IPS-18c (cell line): ENCODE results near the gene PLSCR3.

Source experiments
- H3K4me3 ChIP-seq: 2 replicates; pipeline ENCODE4 v1.7.0; 2013; ENCODE audit warnings: low read depth, mild to moderate bottlenecking, low read length, moderate library complexity; ENCODE audit not compliant: insufficient read depth
- H3K9me3 ChIP-seq: one replicate; pipeline ENCODE4 v1.6.1; 2013; ENCODE audit warnings: mild to moderate bottlenecking, low read length, moderate library complexity; ENCODE audit not compliant: control insufficient read depth, insufficient read depth

The PLSCR3 gene

DNA sequence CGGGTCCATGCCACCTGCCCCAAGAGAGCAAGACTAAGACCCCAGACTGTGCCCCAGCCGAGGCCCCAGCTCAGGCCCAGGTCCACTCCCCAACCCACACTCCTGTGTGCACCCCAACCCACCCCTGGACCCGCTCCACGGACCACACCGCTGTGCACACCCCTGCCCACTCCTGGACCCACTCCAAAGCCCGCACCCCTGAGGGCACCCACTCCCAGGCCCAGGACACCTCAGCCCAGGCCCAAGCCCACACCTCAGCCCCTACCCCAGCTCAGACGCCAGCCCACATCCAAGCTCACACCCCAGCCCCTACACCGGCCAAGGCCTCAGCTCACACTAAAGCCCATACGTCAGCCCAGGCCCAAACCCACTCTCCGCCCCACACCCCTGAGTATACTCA is 35.4 kb upstream of the PLSCR3 start:
- no peak overlapping the region for H3K4me3 ChIP-seq
- H3K9me3 ChIP-seq: no peaks in the 10 kb centered on the region

DNA sequence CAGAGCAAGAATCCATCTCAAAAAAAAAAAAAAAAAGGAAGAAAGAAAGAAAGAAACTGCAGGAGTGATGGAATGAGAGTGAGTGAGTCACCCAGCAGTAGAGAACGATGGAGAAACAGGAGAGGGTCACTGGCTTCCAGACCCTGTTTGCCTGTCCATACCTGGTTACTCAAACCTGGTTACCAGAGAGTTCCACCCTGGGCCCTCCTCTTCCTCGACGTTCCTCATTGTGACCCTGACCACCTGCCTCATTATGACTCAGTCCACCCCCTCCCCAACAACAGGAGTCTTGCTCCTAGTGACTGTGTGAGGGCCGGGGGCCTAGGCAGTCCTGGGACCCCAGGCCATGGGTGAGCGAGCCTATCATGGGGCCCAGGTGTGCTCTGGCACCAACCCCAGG is 34.2 kb upstream of the PLSCR3 start, which contains the start of gene SPEM3:
Gene SPEM3 (plus strand): TSS at position 301 of the 400 bp plus-strand sequence. CDS start 46 bp downstream, at position 347.
- Histone ChIP-seq H3K4me3 (no peak within 1 kb of the TSS), H3K9me3 (no peaks in the 10 kb centered on the region)

DNA sequence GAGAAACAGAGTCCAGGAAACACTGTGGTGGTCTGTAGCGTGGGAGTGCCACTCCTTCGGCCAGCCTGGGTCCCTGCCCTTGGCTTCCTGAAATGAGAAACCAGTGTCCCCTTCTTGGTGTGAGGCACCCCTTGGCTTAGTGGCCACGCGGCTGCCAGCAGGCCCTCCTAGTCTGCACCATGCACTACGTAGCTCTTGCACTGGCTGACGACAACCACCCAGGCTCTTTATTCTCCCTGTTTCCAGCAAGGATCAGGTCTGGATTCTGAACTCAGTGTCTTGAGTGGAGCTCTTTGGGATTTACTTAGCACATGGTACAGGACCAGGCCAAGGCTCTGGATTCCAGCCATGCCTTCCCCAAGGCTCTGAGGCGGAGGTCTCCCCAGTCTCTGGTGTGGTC is 33.2 kb upstream of the PLSCR3 start:
- Histone ChIP-seq H3K9me3 (no peaks in the 10 kb centered on the region), H3K4me3 (no peak overlapping the region)

DNA sequence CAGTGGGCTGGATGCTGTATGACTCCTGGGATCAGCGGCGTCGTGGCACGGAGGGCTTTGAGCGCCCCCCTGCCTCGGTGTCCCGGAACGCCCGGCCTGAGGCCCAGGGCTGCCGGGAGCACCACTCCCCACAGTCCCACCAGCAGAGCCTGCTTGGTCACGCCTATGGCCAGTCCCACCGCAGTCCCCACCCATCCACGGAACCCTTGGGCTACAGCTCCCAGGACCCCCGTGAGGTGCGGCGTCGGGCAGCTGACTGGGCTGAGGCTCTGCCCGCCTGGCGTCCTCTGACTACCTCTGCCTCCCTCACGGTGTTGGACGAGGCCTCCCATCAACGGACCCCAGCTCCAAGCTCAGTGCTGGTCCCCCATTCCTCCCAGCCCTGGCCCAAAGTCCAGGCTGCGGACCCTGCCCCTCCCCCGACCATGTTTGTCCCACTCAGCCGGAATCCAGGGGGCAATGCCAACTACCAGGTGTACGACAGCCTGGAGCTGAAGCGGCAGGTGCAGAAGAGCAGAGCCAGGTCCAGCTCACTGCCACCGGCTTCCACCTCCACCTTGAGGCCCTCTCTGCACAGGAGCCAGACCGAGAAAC is 32.7 kb upstream of the PLSCR3 start:
- Histone ChIP-seq H3K4me3 (no peak overlapping the region), H3K9me3 (no peaks in the 10 kb centered on the region)

DNA sequence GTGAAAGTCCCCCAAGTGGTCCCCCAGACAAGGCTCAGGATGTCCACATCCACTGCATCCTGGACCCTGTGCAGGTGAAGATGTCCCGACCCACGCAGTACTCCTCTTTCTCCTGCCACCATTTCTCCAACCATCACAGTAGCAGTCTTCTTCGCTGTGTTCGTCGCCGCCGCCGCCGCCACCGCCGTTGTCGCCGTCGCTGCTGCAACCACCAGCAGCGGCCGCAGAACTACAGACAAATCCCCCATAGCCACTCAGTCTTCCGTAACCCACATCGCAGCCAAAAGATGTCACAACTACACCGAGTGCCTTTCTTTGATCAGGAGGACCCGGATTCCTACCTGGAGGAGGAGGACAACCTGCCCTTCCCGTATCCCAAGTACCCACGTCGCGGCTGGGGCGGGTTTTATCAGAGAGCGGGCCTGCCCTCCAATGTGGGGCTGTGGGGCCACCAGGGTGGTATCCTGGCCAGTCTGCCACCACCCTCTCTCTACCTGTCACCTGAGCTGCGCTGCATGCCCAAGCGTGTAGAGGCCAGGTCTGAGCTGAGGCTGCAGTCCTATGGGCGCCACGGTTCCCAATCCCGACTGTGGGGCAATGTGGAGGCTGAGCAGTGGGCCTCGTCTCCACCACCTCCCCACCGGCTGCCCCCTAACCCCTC is 32.0 kb upstream of the PLSCR3 start:
- Histone ChIP-seq H3K9me3 (no peaks in the 10 kb centered on the region), H3K4me3 (no peak overlapping the region)

DNA sequence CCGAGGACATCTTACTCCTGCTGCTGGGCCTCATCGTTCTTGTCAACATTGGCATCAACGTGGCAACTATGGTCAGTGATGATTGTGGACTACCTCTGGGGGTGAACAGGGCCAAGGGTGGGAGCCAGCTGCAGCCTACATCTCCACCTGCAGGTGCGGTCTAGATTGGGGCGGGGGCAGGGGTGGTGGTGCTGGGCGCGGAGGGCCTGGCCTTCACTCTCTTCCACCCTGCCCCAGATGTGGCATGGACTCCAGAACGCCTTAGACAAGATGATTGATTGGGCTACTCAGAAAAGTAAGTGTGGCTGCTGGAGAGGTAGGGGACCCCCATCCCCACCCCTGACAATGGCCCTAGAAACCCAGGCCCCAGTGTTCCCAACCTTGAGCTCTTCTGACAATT is 31.4 kb upstream of the PLSCR3 start:
- H3K9me3 ChIP-seq: no peaks in the 10 kb centered on the region
- H3K4me3 ChIP-seq: no peak overlapping the region

DNA sequence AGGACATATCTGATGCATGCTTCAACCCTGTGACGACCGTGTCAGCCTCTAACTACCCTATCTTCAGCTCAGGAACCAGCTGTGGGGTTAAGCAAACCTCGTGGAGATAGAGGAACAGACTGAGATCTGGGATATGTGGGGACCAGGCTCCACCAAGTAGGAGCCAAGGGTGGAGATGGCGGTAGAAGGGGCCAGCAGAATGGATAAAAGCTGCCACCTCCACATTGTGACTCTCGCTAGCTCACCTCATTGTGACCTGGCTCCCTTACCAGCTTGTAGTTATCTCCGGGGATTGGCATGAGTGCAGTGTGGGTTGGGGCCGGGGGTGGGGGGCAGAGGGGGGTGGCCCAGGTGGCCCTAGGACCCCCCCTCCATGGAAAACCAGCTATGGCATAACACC is 31.0 kb upstream of the PLSCR3 start, which contains the start of gene SPEM2:
Gene SPEM2 (plus strand): TSS at position 301 of the 400 bp plus-strand sequence. CDS start 73 bp downstream, at position 374.
- Histone ChIP-seq H3K9me3 (no peaks in the 10 kb centered on the region), H3K4me3 (no peak within 1 kb of the TSS)

DNA sequence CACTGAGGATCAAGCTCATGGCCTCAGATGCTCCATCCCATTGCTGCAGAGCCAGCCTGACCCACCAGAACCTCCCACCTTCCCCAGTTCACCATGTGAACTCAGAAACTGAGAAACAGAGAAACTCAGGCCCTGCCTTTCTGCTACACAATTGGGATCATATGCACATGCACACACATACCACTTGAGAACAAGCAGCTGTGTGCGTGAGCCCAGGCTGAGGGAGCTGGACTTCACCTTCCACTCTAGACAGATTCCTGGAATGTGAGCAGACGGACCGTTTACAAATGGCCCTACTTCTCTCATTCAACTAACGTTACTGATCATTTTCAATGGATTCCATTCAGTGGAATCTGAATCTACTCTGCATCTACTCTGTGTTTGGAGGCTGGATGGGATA is 29.4 kb upstream of the PLSCR3 start:
- Histone ChIP-seq H3K9me3 (no peaks in the 10 kb centered on the region), H3K4me3 (no peak overlapping the region)

DNA sequence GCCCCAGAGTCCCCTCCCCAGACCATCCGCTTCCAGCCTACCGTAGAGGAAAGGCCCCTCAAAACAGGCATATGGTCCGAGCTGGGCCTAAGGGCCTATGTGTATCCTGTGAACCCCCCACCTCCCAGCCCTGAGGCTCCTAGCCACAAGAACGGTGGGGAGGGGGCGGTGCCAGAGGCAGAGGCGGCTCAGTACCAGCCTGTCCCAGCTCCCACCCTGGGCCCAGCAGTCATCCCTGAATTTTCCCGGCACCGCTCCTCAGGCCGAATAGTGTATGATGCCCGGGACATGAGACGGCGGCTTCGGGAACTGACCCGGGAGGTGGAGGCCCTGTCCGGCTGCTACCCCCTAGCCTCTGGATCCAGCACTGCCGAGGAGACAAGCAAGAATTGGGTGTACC is 26.9 kb upstream of the PLSCR3 start:
- Histone ChIP-seq H3K9me3 (no peaks in the 10 kb centered on the region), H3K4me3 (no peak overlapping the region)

DNA sequence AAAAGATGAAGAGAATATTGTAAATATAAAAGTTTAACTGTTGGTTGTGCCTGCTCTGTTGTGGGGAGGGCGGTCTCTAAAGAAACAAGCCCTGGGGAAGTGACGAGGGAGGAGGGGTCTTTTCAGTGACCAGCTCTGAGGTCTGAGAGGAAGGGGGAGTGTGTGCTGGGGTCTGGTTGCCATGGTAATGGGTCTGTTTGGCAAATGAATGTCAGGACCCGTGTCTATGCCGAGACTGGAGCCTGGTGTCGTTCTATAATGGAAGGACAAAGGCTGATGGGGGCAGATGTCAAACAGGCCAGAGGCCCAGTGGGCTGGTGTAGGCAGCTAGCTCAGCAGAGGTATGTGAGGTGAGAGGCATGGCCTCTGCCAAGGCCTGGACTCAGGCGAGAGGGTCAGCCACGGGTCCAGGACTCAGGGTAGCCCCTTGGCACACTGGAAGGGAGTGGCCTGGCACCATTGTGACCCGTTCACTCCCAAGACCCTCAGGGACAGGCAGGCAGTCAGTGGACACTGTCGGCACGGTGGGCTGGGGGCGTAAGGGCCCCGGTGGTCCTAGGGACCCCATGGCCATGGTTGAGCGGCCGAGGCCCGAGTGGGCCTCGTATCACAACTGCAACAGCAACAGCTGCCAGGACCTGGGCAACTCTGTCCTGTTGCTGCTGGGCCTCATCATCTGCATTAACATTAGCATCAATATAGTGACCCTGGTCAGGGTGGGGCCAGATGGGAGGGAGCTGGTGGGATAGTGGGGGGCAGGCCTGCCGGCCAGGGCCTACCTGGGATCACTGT is 25.7 kb upstream of the PLSCR3 start, which contains the start of gene SPEM1:
Gene SPEM1 (plus strand): TSS at position 506 of the 792 bp plus-strand sequence. CDS start 61 bp downstream, at position 567.
- Histone ChIP-seq H3K9me3 (no peaks in the 10 kb centered on the region), H3K4me3 (no peak within 1 kb of the TSS)

DNA sequence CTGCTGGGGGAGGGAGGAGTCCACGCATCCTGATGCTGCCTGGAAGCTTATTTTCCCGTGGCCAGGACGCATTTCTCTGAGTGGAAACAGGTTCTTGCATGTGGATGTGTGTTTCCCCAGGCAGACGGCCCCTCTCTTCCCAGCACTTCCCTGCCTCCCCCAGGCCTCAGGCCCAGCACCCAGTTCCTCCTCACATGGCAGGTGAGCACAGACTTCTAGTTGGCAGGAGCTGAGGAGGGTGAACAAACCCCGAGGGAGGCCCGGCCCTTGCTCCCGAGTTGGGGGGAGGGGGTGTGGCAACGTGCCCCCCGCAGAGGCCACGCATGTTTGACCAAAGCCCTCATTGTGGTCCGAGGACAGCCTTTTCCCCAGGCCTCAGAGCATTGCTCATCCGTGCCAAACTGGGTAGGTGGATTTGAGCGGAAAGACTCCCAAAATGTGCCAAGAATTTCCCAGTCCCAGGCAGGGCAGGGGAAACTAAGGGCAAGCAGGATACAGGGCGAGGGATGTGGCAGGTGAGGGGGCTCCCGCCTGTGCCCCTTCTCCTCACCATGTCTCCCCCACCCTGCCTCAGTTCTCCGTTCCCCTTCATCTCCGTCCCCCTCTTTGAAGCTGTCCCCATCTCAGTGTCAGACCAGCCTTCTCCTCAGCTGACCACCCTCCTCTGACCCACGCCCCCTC is 24.3 kb upstream of the PLSCR3 start:
- Histone ChIP-seq H3K4me3 (no peak overlapping the region; the same call in 1 of the 2 replicates), H3K9me3 (no peaks in the 10 kb centered on the region)

DNA sequence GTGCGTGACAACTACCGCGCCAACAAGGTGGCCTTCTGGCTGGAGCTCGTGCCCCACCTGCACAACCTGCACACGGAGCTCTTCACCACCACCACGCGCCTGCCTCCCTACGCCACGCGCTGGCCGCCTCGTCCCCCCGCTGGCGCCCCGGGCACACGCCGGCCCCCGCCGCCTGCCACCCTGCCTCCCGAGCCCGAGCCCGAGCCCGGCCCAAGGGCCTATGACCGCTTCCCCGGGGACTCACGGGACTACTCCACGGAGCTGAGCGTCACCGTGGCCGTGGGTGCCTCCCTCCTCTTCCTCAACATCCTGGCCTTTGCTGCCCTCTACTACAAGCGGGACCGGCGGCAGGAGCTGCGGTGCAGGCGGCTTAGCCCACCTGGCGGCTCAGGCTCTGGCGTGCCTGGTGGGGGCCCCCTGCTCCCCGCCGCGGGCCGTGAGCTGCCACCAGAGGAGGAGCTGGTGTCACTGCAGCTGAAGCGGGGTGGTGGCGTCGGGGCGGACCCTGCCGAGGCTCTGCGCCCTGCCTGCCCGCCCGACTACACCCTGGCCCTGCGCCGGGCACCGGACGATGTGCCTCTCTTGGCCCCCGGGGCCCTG is 22.8 kb upstream of the PLSCR3 start:
- Histone ChIP-seq H3K9me3 (no peaks in the 10 kb centered on the region), H3K4me3 (no peak overlapping the region)

DNA sequence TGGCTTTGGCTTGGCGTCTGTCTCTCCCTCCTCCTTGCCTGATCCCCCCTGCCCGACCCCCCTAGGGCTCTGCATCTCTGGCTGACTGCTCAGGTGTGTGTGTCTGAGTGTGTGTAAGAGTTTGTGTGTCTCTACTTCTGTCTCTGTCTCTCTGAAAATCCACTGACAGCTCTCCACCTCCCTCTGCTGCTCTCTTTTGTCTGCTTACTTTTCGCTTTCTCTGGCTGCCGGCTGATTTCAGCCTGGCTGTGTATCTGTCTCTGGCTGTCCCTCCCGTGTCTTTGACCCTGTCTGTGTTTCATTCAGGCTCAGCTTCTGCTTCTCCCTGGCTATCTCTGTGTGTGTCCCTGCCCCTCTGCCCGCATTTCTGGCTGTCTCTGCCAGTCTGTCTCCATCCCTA is 22.0 kb upstream of the PLSCR3 start:
- no peak overlapping the region for H3K4me3 ChIP-seq
- H3K9me3 ChIP-seq: no peaks in the 10 kb centered on the region

DNA sequence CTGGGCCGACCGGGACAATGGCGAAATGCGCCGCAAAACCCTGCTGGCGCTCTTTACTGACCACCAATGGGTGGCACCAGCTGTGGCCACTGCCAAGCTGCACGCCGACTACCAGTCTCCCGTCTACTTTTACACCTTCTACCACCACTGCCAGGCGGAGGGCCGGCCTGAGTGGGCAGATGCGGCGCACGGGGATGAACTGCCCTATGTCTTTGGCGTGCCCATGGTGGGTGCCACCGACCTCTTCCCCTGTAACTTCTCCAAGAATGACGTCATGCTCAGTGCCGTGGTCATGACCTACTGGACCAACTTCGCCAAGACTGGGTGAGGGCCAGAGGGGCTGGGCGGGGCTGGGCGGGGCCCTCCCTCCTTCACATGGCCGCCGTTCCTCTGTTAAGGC is 21.5 kb upstream of the PLSCR3 start:
- H3K4me3 ChIP-seq: no peak overlapping the region
- H3K9me3 ChIP-seq: no peaks in the 10 kb centered on the region

DNA sequence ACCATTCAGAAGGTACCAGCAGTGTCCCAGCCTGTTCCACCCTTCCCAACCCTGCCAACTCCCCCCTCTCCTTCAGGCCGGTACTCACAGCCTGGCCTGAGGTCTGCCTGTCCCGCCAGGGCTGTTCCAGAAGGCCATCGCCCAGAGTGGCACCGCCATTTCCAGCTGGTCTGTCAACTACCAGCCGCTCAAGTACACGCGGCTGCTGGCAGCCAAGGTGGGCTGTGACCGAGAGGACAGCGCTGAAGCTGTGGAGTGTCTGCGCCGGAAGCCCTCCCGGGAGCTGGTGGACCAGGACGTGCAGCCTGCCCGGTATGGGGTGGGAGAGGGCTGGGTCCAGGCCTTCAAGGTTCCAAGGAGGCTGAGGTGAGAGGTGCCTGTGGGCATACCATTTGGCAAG is 20.5 kb upstream of the PLSCR3 start:
- H3K9me3 ChIP-seq: no peaks in the 10 kb centered on the region
- H3K4me3 ChIP-seq: no peak overlapping the region

DNA sequence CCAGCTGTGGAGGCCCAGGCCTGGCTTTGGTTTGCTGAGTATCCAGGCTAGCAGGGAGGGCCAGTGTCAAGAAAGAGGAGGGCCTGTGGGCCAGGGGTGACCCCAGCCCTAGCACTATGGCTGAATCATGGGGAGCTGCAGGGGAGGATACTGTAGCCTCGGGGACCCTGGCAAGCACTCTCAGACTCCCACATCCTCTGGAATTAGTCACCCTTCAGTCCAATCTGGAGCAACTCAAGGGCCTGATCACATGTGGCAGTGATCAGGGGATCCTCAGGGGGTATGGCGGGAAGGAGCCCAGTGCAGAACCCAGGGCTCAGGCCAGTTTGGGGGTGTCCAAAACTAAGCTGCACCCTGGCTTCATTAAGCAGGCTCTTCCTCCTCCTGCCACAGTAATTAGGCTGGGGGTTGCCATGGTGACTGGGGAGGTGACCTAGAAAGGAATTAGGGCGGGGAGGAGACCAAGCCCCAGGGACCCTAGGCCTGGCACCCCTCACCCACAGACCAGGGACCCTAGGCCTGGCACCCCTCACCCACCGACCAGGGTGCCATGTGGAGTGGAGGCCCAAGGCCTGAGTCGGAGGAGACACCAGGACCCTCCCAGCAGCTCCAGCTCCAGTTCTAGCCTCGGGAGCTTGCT is 19.1 kb upstream of the PLSCR3 start:
- Histone ChIP-seq H3K9me3 (no peaks in the 10 kb centered on the region), H3K4me3 (no peak overlapping the region)

DNA sequence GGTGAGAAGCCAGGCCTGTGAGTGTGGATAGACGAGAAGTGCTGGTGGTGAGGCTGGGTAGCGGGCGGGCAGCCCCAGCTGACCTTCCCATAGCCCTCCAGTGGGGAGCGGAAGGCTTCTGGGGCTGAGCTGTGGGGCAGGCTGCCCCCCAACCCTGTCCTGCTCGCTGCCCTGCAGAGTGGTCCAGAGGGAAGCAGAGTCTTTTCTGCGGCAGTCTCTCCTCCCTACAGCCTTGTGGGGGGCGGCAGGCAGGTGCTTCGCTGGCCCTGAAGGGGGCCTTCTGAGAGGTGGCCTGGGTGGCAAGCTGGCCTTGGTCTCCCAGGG is 17.1 kb upstream of the PLSCR3 start:
- Histone ChIP-seq H3K4me3 (no peak overlapping the region), H3K9me3 (no peaks in the 10 kb centered on the region)
